Brain microvascular endothelial cell (primary cell): ENCODE results near the gene DDX1.

Experiments used
- DNase-seq: peaks from one replicate; pipeline ENCODE4 v3.0.0-alpha.2; 2020
- H3K27ac ChIP-seq: fragments of 250-450 bp; sonication (Bioruptor Pico); 2 replicates; pipeline ENCODE4 v1.5.1; 2020; ENCODE audit warnings: mild to moderate bottlenecking, moderate library complexity
- H3K27me3 ChIP-seq: fragments of 250-450 bp; sonication (Bioruptor Pico); replicated peaks from 2 replicates; pipeline ENCODE4 v1.5.1; 2020; ENCODE audit warnings: mild to moderate bottlenecking
- H3K36me3 ChIP-seq: fragments of 250-450 bp; sonication (Bioruptor Pico); replicated peaks from 2 replicates; pipeline ENCODE4 v1.5.1; 2020; ENCODE audit warnings: mild to moderate bottlenecking
- H3K4me3 ChIP-seq: 2 replicates; pipeline ENCODE4 v1.5.1; 2011; ENCODE audit warnings: low read depth, mild to moderate bottlenecking, control low read depth, low read length, moderate library complexity
- CTCF ChIP-seq: IDR thresholded peaks from 2 replicates; pipeline ENCODE4 v1.5.1; 2011; ENCODE audit warnings: low read depth, mild to moderate bottlenecking, moderate library complexity, low read length, control low read depth, inconsistent platforms; ENCODE audit errors: missing control alignments
- in situ Hi-C: cut with HindIII; loops from 2 replicates; pipeline ENCODE4 v1.10.0; 2017; ENCODE audit warnings: low sequenced_read_pairs, low pct_ligation_motif_present

The DDX1 gene

GRCh38 chr2:15561574-15562344 lies 29.9 kb upstream of the DDX1 start:
- Histone ChIP-seq H3K4me3 (peak overlapping the region; percentile 89), H3K27me3 (no peaks in the 10 kb centered on the region), H3K27ac (peak overlapping the region; percentile 87), H3K36me3 (no peaks in the 10 kb centered on the region)
- in situ Hi-C loops, result no loop called here
- peak; percentile 60 for DNase-seq
- TF ChIP-seq CTCF, result no peak

GRCh38 chr2:15562354-15563031 lies 29.2 kb upstream of the DDX1 start:
- Histone ChIP-seq H3K27ac (peak overlapping the region; percentile 87), H3K36me3 (no peaks in the 10 kb centered on the region), H3K4me3 (no peak overlapping the region), H3K27me3 (no peaks in the 10 kb centered on the region)
- DNase-seq, result no peak
- in situ Hi-C loops, result no loop called here
- no peak for TF ChIP-seq CTCF

GRCh38 chr2:15563227-15564100 lies 28.2 kb upstream of the DDX1 start:
- H3K4me3 ChIP-seq, result no peak overlapping the region
- in situ Hi-C loops, result no loop called here
- H3K36me3 ChIP-seq, result no peaks in the 10 kb centered on the region
- DNase-seq, result no peak
- H3K27me3 ChIP-seq, result no peaks in the 10 kb centered on the region
- no peak overlapping the region for H3K27ac ChIP-seq
- no peak for TF ChIP-seq CTCF

GRCh38 chr2:15565392-15565791 lies 26.3 kb upstream of the DDX1 start:
- no peak for DNase-seq
- Histone ChIP-seq H3K27me3 (no peaks in the 10 kb centered on the region), H3K4me3 (no peak overlapping the region), H3K36me3 (no peaks in the 10 kb centered on the region), H3K27ac (no peak overlapping the region)
- TF ChIP-seq CTCF, result no peak
- in situ Hi-C loops, result no loop called here

- no peak for TF ChIP-seq CTCF
- no peak for DNase-seq
- Histone ChIP-seq H3K4me3 (no peak overlapping the region), H3K27me3 (no peaks in the 10 kb centered on the region), H3K27ac (no peak overlapping the region), H3K36me3 (no peaks in the 10 kb centered on the region)
- in situ Hi-C loops, result no loop called here
Measured at GRCh38 chr2:15565994-15566671, 25.5 kb upstream of the DDX1 start.
